DMS 273 treated with DMSO at 0.1 percent for 48 hours (cell line): ENCODE measurements around the gene SHH.

Source experiments
- DNase-seq: peaks from one replicate; lab custom pipeline; 2025; lab: John Stamatoyannopoulos, UW

Gene SHH

DNA sequence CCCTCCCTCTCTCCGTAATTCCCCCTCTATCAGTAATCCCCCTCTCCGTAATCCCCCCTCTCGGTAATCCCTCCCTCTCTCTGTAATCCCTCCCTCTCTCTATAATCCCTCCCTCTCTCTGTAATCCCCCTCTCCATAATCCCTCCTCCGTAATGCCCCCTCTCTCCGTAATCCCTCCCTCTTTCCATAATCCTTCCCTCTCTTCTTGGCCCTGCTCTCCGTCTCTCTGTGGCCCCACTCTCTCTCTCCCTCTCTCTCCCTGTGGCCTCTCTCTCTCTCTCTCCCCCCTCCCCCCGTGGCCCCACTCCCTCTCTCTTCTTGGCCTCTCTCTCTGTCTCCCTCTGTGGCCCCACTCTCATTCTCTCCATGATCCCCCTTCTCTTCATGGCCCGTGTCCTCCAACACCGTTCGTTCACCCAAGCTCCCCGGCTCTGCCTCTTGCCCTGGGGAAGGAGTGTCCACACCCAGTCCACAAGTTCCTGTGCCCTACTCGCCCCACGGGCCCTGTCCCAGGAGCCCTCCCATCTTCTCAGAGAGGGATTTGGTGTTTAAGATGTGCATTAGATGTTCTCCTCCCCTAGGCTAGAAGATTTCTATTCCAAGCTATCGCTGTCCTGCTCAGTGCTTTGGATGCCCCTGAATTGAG lies 19.8 kb downstream of the SHH start:
- DNase-seq = no peak

DNA sequence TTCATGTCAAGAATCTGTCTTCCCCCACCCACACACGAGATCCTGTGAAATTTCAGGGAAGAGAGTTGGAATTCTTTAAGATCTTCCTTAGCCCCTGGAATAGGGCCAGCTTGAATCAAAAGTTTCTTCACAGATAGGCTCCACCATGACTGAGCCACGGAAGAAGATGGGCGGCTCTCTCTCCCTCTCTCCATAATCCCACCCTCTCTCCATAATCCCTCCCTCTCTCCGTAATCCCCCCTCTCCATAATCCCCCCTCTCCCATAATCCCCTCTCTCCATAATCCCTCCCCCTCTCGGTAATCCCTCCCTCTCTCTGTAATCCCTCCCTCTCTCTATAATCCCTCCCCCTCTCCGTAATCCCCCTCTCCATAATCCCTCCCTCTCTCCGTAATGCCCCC lies 20.4 kb downstream of the SHH start:
- DNase-seq = no peak

DNA sequence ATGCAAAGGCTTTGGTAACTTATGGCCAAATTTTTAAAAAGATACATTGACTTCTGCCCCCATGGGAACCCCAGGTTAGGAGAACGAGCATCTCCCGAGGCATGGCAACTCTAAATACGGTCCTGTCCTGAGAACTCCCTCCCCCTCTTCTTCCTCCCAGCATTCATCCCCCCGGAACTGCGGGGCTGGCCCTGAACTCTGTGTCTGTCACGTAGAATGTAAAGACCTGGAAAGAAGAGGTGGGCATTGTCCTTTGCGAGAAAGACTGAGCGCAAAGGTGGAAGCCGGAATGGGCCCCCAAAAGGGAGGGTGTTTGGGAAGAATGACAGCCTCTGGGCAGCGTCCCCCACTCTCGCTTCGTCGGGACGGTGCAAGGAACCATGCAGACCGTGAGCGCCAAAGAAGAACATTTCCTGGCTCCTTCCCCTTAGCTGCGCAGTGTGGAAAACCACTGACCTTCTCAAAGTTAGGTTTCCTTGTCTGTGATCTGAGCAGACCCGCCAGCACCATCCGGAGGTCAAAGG lies 21.0 kb downstream of the SHH start:
- no peak for DNase-seq

DNA sequence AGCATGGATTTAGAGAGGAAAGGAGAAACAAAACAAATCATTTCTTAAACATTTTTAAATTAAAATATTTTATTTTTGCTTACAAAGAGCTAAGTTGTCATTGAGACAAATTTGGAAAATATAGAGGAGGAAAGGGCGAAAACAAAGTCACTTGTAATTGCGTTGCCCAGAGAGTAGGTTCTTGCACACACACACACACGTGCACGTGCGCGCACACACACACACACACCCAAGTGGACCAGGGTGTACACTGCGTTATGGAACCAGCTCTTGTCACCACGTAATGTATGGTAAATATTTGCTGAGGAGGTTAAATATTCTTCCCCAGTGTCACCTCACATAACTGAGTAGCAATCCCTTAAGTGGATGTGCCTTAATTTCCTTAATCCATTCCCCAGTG lies 21.6 kb downstream of the SHH start:
- no peak for DNase-seq

DNA sequence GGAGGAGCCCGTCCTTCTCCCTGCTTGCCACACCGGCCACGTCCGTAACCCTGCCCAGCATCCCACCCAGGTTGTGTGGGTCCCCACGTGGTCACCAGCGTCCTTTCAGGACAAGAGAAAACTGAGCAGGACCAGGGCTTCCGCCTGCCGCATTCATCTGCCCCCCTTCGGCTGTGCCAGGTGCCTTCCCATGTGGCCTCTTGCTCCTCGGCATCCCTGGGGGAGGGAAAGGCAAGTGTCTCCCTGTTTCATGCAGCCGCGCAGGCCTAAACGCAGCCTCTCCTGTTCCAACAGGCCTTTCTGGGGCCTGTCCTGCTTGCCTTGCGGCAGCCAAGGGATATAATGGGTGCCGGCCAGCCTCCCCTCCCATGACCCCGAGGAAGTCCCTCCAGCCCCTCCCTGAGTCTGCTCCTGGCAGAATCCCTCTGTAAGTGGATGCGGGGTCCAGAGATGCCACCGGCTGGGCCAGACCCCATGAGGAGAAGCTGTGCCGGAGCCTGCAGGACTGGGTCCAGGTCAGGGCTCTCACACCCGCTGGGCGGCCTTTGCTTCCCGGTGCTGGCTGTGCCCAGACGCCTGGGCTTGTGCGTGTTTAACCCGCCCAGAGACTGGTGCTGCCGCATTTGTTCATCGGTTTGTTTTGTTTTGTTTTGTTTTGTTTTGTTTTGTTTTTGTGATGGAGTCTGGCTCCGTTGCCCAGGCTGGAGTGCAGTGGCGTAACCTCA lies 23.1 kb downstream of the SHH start:
- no peak for DNase-seq

DNA sequence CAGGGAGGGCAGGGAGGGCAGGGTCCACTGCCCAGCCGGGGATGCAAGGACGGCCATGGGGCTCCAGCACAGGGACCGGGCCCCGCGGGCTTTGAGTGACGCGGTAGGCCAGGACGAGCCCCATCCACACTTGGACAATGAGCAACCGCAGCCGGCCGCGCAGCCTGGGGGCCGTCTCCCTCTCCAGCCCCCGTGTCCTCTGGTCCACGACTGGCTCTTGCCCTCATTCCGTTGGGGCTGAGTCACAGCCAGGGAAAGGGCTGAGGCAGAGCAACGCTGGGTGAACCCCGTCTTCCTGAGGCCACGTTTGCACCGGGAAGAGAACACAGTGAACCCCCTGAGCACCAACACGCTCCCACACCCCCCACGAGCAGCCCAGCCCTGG lies 23.7 kb downstream of the SHH start:
- no peak for DNase-seq

DNA sequence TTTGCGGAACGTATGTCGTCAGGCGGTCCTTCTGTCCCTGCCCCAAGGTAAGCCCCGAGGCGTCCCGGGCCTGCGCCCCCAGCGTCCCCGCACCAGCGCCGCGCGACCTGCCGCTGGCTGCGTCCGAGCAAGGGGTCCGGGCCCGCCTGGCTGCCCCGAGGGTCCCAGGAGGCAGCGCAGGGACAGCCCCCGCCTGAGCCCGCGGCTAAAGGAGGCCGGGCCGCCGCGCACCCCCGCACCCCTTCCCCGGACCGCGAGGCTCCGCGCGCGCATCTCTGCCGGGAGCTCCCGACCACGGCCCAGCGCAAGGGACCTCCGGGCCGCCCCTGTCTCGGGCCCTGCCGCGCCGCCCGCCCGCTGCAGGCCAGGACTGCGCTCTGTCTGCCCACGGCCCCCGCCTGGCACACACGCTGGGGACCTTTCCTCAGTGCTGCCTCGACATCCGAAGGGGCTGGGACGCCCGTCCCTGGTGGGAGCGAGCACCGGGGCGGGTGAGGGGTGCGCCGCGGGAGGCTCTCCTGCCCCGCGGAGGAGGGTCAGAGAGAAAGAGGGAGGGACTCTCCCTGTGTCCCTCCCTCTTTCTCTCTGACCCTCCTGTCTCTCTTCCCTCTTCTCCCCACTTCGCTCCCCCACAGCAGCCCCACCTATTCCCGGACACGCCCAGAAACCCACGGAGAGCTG lies 25.0 kb downstream of the SHH start:
- no peak for DNase-seq

DNA sequence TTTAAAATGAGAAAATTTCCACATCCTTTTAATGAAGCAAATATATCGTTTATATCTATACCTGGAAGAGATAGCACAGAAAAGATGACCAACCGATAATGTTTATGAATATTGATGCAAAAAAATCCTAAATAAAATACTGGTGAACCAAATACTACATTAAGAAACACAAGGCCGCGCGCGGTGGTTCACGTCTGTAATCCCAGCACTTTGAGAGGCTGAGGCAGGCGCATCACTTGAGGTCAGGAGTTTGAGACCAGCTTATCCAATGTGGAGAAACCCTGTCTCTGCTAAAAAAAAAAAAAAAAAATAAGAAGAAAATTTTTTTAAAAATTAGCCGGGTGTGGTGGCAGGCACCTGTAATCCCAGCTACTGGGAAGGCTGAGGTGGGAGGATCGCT lies 25.8 kb downstream of the SHH start:
- DNase-seq = no peak

DNA sequence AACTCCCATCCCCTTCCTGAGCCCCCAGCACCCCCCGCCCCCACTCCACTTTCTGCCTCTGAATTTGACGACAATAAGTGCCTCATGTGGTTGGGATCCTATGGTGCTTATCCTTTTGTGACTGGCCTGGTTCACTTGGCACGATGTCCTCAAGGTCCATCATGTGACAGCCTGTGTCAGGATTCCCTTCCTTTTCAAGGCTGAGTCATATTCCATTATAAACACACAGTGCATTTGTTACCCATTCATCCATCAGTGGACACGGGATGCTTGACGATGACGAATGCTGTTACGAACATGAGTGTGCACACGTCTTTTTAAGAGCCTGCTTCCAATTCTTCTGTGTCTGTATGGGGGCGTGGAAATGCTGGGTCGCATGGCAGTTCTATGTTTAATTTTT lies 26.7 kb downstream of the SHH start:
- no peak for DNase-seq

DNA sequence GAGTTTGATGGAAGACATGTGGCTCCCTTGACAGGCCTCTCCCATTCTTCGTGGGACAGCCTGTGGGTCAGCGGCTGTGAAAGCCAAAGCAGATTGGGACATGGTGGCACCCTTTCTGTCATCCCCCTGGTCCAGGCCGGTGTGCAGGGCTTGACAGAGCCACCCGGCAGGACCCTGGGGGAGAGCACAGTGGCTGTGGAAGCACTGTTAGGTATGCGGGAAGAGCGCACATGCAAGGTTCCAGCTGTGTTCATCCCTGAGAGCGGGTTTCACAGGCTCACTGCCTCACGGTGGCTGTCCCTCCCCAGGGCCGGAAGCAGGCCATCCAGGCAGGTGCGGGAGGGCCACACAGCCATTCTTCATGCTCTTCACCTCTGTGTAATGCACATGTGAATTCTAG lies 29.8 kb downstream of the SHH start:
- DNase-seq = no peak

DNA sequence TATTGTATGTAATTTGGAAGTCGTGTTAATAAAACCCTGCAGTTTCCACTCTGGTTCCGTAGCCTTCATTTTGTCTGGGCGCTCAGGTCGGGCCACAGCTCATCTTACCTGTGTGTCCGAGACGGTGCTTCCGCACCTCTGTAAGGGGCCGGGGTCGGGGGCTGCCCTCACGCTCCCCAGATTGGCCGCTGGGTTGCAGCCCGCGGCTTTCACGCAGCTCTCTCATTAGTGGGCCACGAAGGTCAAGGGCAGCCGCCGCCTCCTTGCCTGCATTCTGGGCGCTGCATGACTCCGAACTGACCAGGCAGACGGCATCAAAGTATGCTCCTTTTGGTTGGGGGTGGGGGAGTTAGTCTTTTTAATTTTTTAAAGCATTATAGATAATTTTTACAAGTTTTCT lies 30.8 kb downstream of the SHH start:
- DNase-seq = no peak

DNA sequence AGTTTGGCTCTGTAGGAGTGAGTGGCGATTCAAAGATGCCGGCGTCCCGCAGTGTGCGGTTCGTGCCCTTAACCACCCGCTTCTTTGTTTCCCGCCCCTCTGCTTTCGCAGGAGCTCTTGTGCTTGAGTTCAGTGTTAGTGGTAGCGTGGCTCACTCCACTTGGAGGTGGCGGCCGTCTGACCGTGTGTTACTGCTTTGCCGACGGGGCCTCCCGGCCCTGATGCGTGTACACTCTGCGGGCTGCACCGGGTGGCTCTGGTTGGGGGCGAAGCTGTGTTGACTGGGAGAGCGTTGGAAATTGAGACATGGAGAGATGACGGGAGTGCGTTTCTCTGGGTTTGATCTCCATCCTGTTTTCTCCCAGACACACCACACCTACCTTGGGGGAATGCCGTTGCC lies 31.4 kb downstream of the SHH start:
- no peak for DNase-seq

DNA sequence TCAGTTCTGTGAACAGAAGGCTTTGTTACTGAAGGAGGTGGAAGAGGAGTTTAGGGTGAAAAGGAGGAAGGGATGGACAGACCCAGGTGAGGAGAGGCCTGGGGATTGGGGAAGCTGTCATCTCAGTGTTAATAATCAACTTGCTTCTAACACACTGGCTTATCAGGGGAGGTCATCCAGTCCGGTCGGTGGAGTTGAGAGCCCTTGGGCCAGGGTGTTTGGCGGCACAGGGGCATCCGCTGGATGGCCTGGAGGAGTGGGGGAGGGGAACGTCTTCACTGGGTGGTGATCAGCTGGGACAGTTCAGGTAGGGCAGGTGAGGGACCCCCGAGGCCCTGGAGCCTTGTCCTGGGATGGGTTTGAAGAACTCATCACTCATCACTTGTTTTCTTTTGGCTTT lies 33.9 kb downstream of the SHH start:
- no peak for DNase-seq

DNA sequence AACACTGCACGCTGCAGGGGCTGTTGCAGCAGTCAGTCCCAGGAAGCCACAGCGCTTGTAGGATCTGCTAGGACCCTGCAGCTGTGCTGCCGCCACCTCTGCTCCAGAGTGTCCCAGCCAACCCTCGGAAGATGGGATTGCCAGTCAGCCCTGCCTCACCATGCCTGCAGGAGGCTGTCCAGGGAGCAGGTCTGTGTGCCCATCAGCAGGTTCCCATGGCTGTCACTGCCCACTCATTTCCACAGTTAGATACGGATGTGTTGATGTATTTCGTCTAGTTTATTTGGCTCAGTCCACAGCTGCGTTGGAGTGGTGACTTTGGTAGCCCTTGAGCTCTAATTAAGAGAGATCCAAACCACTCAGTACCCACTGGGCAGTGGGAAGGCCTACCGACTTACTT lies 35.7 kb downstream of the SHH start:
- DNase-seq = no peak

DNA sequence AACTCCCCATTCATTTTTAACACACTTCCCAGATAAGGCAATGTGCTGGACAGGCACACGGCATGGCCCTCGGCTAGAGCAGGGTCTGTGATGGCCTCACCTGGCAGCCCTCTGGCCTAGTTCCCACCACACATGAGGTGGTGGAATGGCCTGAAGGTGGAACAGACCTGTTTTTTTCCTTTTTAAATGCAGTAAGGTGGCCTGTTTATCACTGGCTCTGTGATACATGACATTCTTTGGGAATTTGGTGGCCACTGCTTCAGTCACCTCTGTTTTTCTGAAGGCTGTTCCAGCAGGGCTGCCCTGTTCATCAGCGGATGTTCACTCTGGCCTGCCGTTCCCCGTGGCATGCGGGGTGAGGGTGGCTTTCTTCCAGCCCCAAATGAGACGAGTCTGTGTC lies 36.6 kb downstream of the SHH start:
- DNase-seq = no peak

DNA sequence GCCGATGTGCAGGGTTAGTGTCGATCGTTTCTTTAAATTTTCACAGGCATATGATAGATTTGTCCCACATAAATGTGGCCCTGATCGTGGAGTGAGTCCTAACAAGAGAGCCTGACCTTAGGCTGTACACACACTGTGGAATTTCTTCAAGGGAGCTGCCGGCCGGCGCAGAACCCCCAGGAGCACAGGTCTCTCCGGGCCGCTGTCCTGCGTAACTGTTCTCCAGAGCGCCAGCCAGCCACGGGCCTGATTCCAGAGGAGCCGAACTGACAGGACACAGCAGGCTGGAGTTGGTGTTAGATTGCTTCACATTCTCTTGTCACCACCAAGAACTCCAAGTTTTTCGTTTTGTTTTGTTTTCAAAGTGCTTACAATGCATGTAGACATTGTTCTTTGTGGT lies 37.3 kb downstream of the SHH start:
- no peak for DNase-seq

DNA sequence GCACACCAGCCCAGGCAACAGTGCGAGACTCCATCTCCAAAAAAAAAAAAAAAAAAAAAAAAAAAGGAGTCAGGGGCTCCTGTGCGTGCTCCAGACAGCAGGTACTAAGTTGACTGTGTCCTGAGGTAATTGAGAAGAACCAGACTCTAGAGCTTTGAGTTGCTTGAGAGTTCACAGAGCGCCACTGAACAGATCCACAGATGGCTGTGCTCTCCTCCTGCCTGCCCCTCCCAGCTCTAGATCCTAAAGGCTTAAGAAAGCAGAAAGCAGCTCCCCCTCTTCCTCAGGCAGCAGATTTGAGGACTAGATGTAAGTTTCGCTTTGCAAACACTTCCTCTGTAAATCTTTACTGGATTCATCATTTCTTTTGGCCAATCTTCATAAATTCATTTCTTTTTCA lies 38.7 kb downstream of the SHH start:
- DNase-seq = no peak

DNA sequence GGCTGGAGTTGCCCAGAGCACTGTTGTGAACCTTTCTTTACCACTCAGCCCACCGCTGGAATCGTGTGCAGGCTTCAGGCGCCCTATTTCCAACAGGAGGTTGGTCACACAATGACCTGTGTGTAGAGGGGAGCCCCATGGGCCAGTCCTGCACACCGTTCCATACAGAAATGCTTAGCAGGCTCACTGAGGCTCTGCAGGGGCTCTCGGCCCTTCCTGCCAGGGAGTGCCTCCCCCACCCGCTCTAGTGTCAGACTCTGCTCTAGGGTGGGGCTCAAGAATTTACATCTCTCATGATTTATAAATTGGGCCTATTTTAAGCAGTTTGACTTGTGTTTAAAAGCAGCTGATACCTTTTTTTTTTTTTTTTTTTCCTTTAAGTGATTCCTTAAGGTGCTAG lies 42.0 kb downstream of the SHH start:
- no peak for DNase-seq

DNA sequence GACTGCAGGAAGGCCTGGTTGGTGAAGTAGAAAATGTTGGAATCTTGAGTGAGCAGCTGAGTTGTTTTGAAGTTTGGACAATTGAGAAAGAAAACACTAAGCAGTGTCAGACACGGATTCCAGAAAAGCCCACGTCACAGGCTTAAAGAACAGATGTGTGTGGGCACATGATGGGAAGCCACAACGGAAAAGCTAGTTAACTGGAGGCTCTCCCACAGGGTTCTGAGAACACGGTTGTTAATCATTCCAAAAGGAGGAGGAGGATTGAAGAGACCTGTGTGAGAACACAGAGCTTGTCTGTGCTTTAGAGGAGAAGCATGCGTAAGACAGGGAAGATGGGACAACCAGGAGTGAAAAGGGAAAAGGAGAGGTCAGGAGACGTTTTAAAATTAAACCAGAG lies 42.6 kb downstream of the SHH start:
- DNase-seq = no peak

DNA sequence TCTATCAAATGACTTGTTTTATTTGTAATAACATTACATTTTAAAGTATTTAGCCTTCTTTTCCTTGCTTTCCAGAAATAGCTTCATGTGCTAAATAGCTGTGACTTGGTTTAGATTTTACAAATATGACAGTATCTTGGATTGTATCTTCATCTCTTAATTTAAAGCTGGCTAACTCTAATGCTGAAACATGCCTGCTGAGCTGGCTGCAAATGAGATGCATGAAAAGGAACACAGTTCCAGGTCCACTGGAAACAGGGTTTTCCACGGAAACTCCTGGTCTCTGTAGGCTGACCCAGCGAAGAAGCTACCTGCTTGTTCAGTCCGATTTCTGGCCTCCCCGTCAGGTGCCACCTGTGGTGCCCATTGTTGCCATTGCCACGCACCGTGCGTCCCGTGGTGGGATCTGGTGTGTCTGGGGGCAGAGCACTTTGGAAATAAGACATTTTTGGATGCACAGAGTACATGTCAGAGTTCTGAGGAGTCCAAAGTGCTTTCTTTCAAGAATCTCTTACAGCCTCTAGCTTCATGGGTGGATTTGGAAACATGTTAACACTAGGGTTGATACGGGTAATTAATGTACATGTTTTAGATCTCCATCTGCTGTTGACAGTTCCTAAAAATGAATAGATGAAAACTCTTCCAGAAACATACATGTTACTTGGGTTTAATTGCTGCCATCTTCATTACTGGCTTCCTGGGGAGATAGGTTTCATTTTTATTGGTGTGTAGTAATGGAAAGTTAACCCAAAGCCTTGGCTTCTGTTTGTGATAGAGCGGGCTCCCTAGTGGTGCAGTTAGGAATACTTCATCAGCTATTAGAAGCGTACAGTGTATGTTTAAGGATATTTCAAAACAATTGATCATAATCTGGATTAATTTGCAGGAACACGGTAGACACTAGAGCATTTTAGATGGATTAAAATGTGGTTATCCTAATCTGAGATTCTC lies 45.0 kb downstream of the SHH start:
- no peak for DNase-seq

DNA sequence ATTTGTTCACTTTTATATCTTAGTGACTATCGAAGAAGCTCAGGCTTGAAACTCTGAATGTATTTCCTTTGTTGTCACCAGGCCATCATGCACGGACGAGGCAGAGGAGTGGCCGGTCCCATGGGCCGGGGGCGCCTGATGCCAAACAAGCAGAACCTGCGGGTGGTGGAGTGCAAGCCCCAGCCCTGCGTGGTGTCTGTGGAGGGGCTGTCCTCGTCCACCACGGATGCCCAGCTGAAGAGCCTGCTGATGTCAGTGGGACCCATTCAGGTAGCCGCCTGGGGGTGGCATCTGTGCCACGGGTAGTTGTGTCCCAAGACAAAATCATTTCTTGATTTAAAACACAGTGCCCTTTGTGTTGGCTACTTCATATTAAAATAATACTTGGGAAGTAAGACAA lies 45.9 kb downstream of the SHH start:
- DNase-seq = no peak

DNA sequence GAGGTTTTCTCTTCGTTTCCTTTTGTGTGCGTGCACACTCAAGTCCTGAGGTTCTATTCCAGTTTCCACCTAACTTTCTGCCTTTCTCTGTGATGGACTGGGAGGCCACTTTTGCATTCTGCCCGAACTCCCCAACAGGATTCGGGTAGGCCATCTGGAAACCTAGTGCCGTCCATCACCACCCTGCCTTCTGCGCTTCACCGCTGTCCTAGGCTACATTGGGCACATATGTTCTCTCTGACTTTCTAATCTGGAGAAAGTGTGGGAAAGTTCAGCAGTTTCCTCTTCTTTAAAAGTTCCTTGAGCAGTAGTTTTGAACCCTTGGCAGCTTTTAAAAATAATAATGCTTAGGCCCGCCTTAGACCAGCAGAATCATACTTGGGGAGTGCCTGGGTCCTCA lies 46.8 kb downstream of the SHH start:
- no peak for DNase-seq
